NCI-H748 treated with DMSO at 0.1 percent for 48 hours (cell line): ENCODE measurements around the gene INSL3.
"Not testable (repeated sequence)": the region's sequence is repeated elsewhere in the genome, so short reads cannot be mapped to it uniquely, and the experiment has no call there.

ENCODE experiments used
- DNase-seq: peaks from one replicate; lab custom pipeline; 2025; lab: John Stamatoyannopoulos, UW

The INSL3 gene

DNA sequence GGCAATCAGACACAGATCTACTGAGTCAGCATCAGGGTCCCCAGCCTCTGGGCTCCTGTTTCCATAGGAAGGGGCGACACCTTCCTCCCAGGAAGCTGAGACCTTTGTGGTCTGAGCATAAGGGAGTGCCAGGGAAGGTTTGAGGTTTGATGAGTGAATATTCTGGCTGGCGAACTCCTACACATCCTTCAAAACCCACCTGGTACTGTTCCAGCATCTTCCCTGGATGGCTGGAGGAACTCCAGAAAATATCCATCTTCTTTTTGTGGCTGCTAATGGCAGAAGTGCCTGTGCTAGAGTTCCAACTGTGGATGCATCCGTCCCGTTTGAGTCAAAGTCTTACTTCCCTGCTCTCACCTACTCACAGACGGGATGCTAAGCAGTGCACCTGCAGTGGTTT, 9.2 kb downstream of the INSL3 start:
- DNase-seq: no peak

DNA sequence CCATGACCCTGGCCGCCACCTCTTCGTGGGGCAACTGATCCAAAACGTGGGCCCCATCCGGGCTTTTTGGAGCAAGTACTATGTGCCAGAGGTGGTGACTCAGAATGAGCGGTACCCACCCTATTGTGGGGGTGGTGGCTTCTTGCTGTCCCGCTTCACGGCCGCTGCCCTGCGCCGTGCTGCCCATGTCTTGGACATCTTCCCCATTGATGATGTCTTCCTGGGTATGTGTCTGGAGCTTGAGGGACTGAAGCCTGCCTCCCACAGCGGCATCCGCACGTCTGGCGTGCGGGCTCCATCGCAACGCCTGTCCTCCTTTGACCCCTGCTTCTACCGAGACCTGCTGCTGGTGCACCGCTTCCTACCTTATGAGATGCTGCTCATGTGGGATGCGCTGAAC, 9.6 kb downstream of the INSL3 start:
- no peak for DNase-seq

DNA sequence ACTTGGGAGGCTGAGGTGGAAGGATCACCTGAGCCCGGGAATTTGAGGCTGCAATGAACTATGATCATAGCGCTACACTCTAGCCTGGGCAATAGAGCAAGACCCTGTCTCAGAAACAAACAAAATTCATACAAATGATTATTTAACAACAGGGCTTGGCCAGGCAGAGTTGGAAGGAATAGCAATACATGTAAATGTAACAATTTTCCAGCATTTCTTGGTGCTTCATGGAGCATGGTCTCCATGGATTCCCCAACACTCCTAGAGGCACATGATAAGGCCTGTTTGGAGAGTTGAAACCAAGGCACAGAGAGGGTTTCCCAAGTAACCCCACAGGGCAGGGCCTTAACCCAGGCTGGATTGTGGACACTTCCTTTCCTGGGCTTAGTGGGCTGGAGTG, 10.2 kb downstream of the INSL3 start:
- no peak for DNase-seq

DNA sequence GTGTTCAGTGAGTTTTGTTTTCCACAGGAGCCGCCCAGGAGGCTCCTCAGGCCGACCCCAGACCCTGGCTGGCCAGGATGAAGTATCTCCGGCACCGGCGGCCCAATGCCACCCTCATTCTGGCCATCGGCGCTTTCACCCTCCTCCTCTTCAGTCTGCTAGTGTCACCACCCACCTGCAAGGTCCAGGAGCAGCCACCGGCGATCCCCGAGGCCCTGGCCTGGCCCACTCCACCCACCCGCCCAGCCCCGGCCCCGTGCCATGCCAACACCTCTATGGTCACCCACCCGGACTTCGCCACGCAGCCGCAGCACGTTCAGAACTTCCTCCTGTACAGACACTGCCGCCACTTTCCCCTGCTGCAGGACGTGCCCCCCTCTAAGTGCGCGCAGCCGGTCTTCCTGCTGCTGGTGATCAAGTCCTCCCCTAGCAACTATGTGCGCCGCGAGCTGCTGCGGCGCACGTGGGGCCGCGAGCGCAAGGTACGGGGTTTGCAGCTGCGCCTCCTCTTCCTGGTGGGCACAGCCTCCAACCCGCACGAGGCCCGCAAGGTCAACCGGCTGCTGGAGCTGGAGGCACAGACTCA, 13.5 kb downstream of the INSL3 start:
- DNase-seq: no peak

DNA sequence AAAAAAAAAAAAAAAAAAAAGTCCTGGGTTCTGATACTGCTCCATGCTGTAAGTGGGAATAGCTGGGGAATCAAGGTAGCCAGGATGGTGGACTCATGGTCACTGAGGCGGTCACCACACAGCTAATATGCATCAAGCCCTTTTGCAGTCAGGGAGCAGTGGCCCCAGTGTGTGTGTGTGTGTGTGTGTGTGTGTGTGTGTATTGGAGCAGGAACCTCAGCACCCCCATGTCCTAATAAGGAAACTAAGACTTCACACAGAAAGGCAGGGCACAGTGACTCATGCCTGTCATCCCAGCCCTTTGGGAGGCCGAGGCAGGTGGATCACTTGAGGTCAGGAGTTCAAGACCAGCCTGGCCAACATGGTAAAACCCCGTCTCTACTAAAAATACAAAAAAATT, 14.4 kb downstream of the INSL3 start:
- no peak for DNase-seq

DNA sequence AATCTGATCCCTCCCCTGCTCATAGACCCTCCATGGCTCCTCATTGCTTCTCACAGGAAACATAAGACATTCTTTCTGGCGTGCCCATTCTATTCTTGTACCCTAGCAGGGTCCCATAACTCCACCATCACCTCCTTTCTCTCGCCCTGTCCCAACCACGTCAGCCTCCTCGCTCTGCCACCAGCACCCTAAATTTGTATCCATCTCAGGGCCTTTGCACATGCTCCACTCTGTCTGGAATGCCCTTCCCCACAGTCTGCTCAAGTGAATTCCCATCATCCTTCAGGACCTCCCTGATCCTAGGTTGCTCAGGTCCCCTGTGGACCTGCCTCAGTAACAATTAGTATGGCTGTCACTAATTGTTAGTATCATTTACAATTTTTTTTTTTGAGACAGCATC, 15.9 kb downstream of the INSL3 start:
- DNase-seq: no peak

DNA sequence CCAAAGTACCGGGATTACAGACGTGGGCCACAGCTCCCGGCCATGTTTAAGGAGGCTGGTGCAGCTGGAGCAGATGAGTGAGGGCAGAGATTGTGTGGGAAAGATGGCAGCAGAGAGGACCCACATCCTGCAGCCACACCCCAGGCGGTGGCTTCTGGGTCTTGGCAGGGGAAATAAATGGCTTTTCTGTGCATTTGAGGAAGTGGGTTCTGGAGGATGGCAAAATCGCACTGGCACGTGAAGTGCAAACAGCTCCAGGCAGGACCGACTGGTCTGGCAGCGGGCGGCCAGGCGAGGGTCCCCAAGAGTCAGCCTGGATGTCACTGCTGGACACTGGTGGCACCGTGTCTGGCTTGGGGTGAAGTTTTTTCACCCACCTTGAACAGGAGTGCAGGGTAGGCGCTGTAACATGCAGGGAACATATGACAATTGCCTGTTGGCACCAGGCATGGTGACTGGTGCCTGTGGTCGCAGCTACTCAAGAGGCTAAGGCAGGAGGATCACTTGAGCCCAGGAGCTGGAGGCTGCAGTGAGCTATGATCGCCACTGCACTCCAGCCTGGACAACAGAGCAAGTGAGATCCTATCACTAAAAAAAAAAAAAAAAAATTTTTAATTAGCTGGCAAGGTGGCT, 17.9 kb downstream of the INSL3 start:
- no peak for DNase-seq

DNA sequence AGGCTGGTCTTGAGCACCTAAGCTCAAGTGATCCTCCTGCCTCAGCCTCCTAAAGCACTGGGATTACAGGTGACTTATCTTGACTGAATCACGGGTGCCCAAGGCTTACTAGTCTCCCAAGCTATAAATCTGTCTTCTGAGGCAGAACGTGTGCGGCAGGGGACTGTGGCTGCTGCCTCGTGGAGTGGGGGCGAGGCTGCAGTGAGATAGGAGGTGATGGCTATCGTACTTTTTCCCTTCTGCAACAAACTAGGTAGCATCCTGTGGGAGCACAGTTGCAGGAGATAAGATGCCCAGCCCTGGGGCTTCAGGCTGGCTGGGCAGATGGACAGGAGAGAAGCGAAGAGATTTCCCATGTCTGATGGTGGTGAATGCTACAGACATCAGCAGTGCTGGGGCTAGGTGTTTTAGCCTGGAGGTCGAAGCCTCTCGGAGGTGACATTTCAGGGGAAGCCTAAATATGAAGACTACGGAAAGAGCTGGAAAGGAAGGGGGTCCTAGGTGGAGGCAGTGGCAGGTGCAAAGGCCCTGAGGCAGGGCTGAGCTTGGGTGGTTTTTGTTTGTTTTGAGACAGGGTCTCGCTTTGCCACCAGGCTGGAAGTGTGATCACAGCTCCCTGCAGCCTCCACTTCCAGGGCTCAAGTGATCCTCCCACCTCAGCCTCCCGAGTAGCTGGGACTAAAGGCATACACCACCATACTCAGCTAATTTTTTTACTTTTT, 19.0 kb downstream of the INSL3 start:
- no peak for DNase-seq

DNA sequence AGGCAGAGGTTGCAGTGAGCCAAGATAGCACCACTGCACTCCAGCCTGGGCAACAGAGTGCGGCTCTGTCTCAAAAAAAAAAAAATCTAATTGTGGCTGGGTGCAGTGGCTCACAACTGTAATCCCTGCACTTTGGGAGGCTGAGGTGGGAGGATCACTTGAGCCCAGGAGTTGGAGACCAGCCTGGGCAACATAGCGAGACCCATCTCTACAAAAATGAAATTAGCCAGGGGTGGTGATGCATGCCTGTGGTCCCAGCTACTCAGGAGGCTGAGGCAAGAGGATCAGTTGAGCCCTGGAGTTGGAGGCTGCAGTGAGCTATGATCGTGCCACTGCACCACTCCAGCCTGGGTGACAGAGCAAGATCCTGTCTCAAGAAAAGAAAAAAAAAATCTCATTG, 22.7 kb downstream of the INSL3 start:
- not testable (repeated sequence) for DNase-seq

DNA sequence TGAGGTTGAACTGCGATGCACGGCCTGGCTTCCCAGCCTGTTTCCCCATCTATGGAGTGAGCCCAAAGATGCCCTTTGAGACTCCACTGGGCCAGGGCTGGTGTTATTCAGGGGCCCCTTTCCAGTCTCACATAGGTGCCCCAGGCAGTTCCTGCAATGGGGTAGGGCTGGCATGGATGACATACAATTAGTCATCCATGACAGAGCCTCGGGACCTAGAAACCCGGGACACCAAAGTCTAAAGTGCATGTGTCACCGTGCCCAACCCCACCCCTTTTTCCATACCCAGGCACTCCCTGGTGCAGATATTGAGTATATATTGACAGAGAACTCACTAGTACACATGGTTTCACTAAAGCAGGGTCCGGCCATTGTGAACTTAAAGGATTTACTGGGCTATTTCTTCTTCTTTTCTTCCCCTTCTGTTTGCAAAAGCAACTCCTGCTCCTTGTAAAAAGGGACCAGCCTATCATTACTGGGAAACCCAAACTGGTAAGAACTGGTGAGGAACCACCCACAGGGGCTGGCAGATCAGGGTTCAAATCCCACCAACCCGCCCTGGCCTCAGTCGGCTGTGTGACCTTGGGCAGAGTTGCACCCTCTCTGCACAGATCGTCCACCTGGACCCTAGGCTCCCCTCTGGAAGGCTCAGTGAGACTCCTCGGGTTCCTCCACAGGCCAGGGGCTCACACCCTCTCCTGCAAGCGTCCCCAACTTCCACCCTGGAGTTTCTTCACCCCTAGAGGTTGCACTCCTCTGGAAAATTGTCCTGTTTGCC, 23.7 kb downstream of the INSL3 start:
- no peak for DNase-seq

DNA sequence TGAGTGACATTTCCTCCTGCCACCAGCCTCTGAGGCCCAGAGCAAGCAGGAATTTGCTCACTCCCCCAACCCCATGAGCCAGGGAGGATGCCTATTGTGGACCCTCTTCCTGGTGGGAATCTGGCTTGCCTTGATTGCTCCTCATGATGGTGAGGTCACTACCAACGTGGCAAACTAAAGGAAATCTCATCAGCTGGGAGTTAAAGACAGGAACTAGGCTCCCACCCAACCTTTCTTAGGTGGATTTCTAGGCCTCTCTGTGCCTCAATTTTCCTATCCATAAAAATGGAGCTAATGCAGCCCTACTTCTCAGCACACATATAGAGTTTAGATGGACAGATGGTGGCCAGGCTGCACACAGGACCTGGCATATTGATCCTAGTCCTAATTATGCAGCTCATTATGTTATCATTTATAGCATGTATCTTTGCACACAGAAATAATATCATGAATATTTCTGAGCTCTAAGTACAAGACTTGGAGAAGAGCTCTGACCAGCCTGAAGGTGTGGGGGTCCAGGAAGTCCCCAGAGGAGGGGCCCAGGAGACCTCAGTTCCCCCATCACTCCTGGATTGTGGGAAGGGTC, 24.4 kb downstream of the INSL3 start:
- no peak for DNase-seq

DNA sequence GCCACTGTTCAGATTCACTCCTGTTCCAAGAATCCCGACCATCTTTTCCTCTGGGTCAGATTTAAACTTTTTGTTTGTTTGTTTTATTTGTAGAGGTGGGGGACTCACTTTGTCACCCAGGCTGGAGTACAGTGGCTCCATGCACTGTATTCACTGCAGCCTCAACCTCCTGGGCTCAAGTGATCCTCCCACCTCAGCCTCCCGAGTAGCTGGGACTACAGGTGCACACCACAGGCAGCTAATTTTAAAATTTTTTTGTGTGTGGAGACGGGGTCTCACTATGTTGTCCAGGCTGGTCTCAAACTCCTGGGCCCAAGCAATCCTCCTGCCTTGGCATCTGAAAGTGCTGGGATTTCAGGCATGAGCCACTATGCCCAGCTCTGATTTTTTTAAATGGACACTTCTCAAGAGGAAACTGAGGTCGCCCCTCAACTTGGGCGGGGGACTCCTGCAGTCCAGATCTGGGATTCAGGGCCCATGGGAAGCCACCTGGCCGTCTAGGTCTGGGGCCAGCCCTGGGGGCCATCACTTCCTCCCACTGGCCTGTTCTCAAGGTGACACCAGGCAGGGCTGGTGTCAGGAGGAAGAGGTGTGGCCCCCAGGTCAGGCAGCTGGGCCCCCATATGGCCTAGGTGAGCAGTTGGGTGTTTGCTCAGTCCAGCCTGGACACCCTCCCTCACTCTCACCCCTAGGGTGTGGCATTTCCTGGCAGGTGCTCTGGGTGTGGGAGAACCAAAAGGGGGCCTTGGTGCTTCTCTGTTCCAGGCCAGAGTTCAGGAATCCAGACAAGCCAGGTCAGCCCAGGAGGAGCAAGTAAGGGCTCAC, 25.1 kb downstream of the INSL3 start:
- DNase-seq: no peak

DNA sequence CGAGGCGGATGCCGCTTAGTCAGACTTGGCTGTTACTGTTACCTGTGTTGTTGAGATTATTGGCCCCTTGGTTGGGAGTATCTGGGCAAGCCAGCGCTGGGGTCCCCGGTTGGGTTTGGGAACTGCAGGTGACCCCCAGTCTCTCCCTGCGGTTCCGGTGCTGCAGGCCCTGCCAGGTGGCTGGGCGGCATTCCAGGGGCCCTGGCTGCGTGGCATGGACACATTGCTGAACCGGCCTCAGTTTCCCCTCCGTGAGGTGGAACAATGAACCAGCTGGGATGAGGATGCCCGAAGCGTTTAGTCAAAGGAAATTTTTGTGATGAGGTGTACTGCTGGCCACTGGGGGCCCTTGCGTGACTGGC, 25.8 kb downstream of the INSL3 start:
- DNase-seq: no peak

DNA sequence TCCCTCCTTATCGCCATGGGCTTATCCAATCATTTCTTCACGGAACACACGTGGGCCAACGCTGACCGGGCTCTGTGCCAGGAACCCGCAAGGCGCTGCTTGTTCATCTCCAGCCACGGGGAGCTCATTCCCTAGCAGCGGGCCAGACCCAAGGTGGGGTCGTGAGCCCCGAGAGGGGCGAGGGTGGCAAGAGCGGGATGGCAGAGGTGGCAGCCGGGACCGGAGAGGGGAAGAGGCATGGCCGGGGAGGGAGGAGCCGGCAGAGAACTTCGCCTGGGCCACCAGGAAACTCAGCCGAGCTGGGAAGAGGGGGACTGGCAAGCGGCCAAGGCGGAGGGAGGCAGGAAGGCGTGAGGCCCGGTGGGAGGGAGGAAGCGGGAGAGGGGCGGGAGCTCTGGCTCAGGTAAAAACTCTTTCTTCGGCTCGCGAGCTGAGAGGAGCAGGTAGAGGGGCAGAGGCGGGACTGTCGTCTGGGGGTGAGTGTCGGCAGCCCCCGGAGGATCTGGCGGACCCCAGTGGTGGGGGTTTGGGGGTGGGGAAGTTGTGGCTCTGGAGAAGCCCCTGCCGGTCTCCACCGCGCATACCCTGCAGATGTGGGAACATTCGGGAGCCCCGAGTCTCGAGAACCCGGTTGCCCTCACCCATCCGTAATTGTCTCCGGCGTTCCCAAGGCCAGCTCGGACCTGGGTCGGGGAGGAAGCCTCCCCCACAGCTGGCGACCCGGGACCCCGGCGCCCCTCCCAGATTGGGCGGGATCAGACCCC, 26.4 kb downstream of the INSL3 start, which contains the start of gene B3GNT3:
Gene B3GNT3, plus strand, starts transcription at position 408 of the 764 bp plus-strand sequence. CDS start 12,670 bp downstream, outside the sequence.
- DNase-seq: peak; percentile 4

DNA sequence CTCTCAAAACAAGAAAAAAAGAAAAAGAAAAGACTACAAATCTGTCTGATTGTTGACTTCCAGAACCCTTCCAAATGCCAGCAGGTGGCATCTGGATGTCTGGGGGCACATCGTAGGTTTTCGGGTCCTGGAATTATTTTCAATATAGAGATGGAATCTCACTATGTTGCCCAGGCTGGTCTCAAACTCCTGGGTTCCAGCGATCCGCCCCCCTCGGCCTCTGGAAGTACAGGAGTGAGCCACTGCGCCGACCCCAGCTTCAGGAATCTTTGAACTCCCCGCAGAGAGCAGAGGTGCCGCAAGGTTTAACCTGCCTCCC, 26.9 kb downstream of the INSL3 start:
- no peak for DNase-seq

DNA sequence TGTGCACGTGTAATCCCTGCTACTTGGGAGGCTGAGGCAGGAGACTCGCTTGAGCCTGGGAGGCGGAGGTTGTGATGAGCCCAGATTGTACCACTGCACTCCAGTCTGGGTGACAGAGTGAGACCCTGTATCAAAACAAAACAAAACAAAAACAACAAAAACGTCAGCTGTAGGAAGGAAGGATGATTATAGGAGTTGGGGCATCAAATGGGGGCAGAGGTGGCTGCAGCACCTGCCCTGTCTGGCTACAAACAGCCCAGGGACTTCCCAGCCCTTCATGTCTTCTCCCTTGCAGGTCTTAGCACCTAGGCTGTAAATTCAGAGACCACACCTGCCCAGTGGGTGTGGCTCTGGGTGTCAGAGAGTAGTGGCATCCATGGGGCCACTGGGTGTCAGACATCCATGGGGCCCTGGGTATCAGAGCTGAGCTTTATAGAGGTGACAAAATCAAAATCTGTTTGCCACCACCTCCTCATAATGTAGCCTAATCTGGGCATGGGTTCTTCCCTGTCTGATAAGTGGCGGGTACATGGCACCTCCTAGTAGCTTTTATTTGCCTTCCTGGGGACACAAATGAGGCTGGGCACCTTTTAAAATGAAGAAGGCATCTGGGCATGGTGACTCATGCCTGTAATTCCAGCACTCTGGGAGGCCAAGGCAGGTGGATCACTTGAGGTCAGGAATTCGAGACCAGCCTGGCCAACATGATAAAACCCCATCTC, 31.1 kb downstream of the INSL3 start:
- DNase-seq: no peak

DNA sequence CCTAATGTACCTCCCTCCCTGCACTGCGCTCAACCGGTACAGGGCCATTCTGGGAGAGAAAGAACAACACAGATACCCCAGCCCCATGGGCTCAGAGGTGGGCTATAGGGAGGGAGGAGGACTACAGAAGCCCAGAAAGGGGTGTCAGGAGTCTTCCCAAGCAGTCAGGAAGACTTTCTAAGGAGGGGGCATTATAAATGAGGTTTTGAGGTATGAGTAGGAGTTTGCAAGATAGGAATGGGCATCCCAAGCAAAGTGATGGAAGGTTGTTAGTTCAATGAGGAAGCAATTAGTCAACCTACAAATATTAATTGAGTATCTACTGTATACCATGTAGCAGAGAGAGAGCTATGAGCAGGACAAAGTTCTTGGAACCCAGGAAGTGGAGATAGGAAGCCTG, 32.7 kb downstream of the INSL3 start:
- no peak for DNase-seq

DNA sequence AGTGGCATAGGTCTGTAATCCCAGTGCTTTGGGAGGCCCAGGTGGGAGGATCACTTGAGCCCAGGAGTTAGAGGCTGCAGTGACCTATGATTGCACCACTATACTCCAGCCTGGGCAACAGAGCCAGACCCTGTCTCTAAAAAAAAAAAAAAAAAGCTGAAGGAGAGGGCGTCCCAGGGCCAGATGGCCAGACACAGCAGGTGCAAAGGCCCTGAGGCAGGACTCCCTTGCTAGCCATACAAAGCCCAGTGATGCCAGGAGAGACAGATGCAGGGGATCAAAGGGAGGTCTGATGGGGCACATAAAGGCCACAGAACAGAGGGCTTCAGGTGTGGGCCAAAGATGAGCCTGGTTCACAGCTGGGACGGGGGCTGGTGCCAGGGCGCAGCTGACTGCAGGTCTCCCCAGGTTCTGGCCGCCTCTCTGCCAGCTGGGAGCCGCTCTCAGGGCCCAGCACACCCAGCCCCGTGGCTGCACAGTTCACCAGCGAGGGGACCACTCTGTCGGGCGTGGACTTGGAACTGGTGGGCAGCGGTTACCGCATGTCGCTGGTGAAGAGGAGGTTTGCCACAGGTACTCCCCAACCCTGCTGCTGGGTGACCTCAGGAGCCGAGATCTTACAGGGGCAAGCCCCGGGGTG, 33.9 kb downstream of the INSL3 start:
- no peak for DNase-seq

DNA sequence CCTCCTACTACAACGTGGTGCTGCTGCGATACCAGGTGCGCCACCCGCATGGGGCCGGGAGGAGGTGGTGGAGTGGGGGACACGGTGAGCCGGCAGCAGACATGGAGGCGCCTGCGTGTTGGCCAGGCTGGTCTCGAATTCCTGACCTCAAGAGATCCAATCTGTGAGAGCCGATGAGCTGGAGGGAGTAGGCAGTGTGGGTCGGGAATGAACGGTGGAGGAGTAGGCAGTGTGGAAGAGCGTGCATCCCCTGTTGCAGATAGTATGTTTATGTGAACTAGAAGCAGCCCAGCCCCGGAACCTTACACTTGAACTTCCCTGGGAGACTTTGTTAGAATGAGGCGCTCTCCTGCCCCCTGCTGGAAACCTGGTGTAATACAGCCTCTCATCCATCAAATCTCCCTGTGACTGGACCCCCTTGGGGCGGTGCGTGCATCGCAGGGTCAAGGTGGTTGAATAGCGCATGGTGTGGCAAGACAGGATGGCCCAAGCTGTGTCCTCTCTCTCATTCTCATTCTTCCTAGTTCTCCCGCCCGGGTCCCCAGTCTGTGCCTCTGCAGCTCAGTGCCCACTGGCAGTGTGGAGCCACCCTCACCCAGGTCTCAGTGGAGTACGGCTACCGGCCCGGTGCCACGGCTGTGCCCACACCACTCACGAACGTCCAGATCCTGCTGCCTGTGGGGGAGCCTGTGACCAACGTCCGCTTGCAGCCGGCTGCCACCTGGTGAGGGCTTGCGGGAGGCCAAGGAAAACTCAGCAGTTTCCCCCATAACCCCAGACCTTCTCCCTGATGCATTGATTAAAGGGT, 36.9 kb downstream of the INSL3 start:
- no peak for DNase-seq
